ENCODE data around the gene GCSH. TPM values are rescaled to one million over a fixed set of nuclear protein-coding genes. Genes with fewer than 3 reads are reported as not detected.

The GCSH gene
- total RNA-seq (10 to 100 TPM; 34.6 to 38.0 TPM), polyA plus RNA-seq (100 to 1,000 TPM in 1 of 2 donors, 10 to 100 TPM in 1; 72.0 to 132 TPM)

- peak within 1 kb of the TSS; percentile 73 to 86 for H3K27ac ChIP-seq (ENCODE audit: low read depth in 1 of 2, low read length in 2 of 2)
- 4% methylated on average over 80 of the region's 83 CpGs for WGBS
Observed at GRCh38 chr16:81095953-81096714, at the start of gene GCSH. GCSH (minus strand) TSS chr16:81096395; CDS start chr16:81096278, 117 bp downstream.

DNA sequence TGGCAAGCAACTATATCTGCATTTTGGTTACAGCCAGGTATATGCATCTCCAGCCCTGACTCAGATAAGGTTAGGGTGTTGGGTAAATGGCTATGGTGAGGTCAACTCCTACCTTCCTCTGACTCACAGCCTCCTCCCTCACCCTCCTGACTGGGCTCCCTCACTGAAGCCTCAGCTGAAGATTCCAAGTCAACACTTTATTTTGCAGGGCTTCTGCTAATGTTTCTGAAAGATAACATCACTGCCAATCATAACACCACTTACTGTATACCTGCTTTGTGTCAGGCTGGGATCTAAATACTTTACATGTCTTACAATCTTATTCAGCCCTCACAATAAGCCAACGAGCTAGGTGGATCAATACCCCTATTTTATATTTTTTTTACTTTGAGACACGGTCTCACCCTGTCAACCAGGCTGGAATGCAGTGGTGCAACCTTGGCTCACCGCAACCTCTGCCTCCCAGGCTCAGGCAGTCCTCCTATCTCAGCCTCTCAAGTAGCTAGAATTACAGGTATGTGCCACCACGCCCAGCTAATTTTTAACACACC lies 47.8 kb upstream of the GCSH start:
- H3K27me3 ChIP-seq (ENCODE audit: control insufficient read depth in 4 of 4, insufficient read depth in 4 of 4, low read length in 3 of 4): no peaks in the 10 kb centered on the region
- 75% methylated on average over 4 of the region's 4 CpGs for WGBS

More at GRCh38 chr16:81095953-81096714, at the start of gene GCSH:
- TF ChIP-seq RAD21 (IDR thresholded peaks at IDR 0.05) (no peak), REST (IDR thresholded peaks at IDR 0.05) (peak; percentile 40), EGR1 (IDR thresholded peaks at IDR 0.05; ENCODE audit: low read depth in 2 of 2) (peak; percentile 62 to 76), RXRA (IDR thresholded peaks at IDR 0.05) (peak; percentile 36 to 55), GABPA (IDR thresholded peaks at IDR 0.05 in 1 of 2, conservative IDR thresholded peaks at IDR 0.05 in 1 of 2) (peak in 1 of 2 donors; percentile 77), SP1 (IDR thresholded peaks at IDR 0.05) (peak; percentile 79), TAF1 (conservative IDR thresholded peaks at IDR 0.05) (no peak)
- TF ChIP-seq, protein P1, sequence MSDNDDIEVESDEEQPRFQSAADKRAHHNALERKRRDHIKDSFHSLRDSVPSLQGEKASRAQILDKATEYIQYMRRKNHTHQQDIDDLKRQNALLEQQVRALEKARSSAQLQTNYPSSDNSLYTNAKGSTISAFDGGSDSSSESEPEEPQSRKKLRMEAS (IDR thresholded peaks at IDR 0.05): peak; percentile 61
- H3K4me3 ChIP-seq (ENCODE audit: low read depth in 1 of 3, low read length in 3 of 3): peak within 1 kb of the TSS; percentile 21 to 78 (median 65)
- H3K9me3 ChIP-seq (ENCODE audit: control insufficient read depth in 4 of 4, low read length in 3 of 4): no peaks in the 10 kb centered on the region
- H3K4me1 ChIP-seq (ENCODE audit: control insufficient read depth in 4 of 4, insufficient read depth in 4 of 4, low read length in 3 of 4): peaks cover 0 to 18% (median 7%) of the 10 kb centered on the region in 4 donors
- DNase-seq (ENCODE audit: low spot score): peak; percentile 98
- H3K9ac ChIP-seq (ENCODE audit: low read depth in 1 of 2, low read length in 2 of 2): peak within 1 kb of the TSS; percentile 4 to 57
- no peaks in the 10 kb centered on the region for H3K27me3 ChIP-seq (ENCODE audit: control insufficient read depth in 4 of 4, insufficient read depth in 4 of 4, low read length in 3 of 4)
- no peaks in the 10 kb centered on the region for H3K36me3 ChIP-seq (ENCODE audit: control insufficient read depth in 4 of 4, insufficient read depth in 3 of 4, low read depth in 1 of 4, low read length in 3 of 4)

More for the DNA sequence above, 47.8 kb upstream of the GCSH start:
- no peak overlapping the region for H3K27ac ChIP-seq (ENCODE audit: low read depth in 1 of 2, low read length in 2 of 2)
- H3K4me1 ChIP-seq (ENCODE audit: control insufficient read depth in 4 of 4, insufficient read depth in 4 of 4, low read length in 3 of 4): no peaks in the 10 kb centered on the region
- H3K36me3 ChIP-seq (ENCODE audit: control insufficient read depth in 4 of 4, insufficient read depth in 3 of 4, low read depth in 1 of 4, low read length in 3 of 4): no peaks in the 10 kb centered on the region
- DNase-seq (ENCODE audit: low spot score): no peak
- no peaks in the 10 kb centered on the region for H3K9me3 ChIP-seq (ENCODE audit: control insufficient read depth in 4 of 4, low read length in 3 of 4)
- no peak overlapping the region for H3K4me3 ChIP-seq (ENCODE audit: low read depth in 1 of 3, low read length in 3 of 3)
- TF ChIP-seq HNF4G (IDR thresholded peaks at IDR 0.05): no peak
- TF ChIP-seq TAF1 (conservative IDR thresholded peaks at IDR 0.05): no peak
- TF ChIP-seq, protein P1 (IDR thresholded peaks at IDR 0.05): no peak
- TF ChIP-seq EGR1 (IDR thresholded peaks at IDR 0.05; ENCODE audit: low read depth in 2 of 2): no peak
- no peak for TF ChIP-seq CTCF (IDR thresholded peaks at IDR 0.05; ENCODE audit: low read depth, low read length, missing input control)
- no peak for TF ChIP-seq RAD21 (IDR thresholded peaks at IDR 0.05)
- TF ChIP-seq REST (IDR thresholded peaks at IDR 0.05): no peak
- no peak for TF ChIP-seq NR2F2 (IDR thresholded peaks at IDR 0.05)
- no peak for TF ChIP-seq YY1 (IDR thresholded peaks at IDR 0.05)
- TF ChIP-seq GABPA (IDR thresholded peaks at IDR 0.05 in 1 of 2, conservative IDR thresholded peaks at IDR 0.05 in 1 of 2): no peak
- TF ChIP-seq HNF4A (conservative IDR thresholded peaks at IDR 0.05): no peak
- no peak overlapping the region for H3K9ac ChIP-seq (ENCODE audit: low read depth in 1 of 2, low read length in 2 of 2)
